ENCODE data around the gene ALDH6A1. TPM values are rescaled to one million over a fixed set of nuclear protein-coding genes. Genes with fewer than 3 reads are reported as not detected.

ALDH6A1 gene
- total and polyA plus RNA-seq, 2 of the 8 experiments (the other 6 are each of a cell fraction or from before 2014, with no cell fraction given): 12.1 to 28.7 TPM

- TF ChIP-seq TAF7 (optimal IDR thresholded peaks at IDR 0.05; ENCODE audit: borderline replicate concordance, low read depth, low read length): peak; percentile 91
- TF ChIP-seq E2F6 (IDR thresholded peaks at IDR 0.05): peak; percentile 67
- no peak for TF ChIP-seq ASH2L (IDR thresholded peaks at IDR 0.05; ENCODE audit: low read length)
- TF ChIP-seq SIN3A (conservative IDR thresholded peaks at IDR 0.05 in 1 of 2, IDR thresholded peaks at IDR 0.05 in 1 of 2; ENCODE audit: low read depth in 1 of 2, low read length in 2 of 2): peak; percentile 79 to 81; a peak in 2 of 4 replicates
- peak; percentile 8; the same call in 1 of the 2 replicates for TF ChIP-seq EGR1 (IDR thresholded peaks at IDR 0.05; ENCODE audit: borderline replicate concordance, low read depth, low read length)
- TF ChIP-seq SP4 (IDR thresholded peaks at IDR 0.05; ENCODE audit: low read length): no peak; the same call in 1 of the 2 replicates
- no peak for TF ChIP-seq JUND (IDR thresholded peaks at IDR 0.05; ENCODE audit: low read length)
- no peak for TF ChIP-seq RAD21 (IDR thresholded peaks at IDR 0.05 in 1 of 2, conservative IDR thresholded peaks at IDR 0.05 in 1 of 2; ENCODE audit: low read depth in 2 of 2, low read length in 2 of 2)
- no peak for TF ChIP-seq RNF2 (IDR thresholded peaks at IDR 0.05; ENCODE audit: borderline replicate concordance, low read depth, low read length, missing control alignments, poor library complexity, severe bottlenecking)
- TF ChIP-seq SUZ12 (IDR thresholded peaks at IDR 0.05; ENCODE audit: low read length): no peak
- TF ChIP-seq CREB1 (IDR thresholded peaks at IDR 0.05): peak; percentile 73
- peak; percentile 37; the same call in 1 of the 2 replicates for TF ChIP-seq SP2 (IDR thresholded peaks at IDR 0.05; ENCODE audit: low read length)
- no peak for TF ChIP-seq SIX5 (IDR thresholded peaks at IDR 0.05; ENCODE audit: low read depth, low read length)
- TF ChIP-seq MAFK (IDR thresholded peaks at IDR 0.05; ENCODE audit: low read depth, low read length): no peak
- no peak for TF ChIP-seq BRCA1 (IDR thresholded peaks at IDR 0.05; ENCODE audit: low read depth, low read length)
- 0 out of 2 replicates have a peak, but pooled peaks have one; percentile 30 for TF ChIP-seq GTF2F1 (IDR thresholded peaks at IDR 0.05; ENCODE audit: borderline replicate concordance, low read depth, low read length)
- TF ChIP-seq BCL11A (IDR thresholded peaks at IDR 0.05; ENCODE audit: low read depth in 2 of 2, low read length in 2 of 2): no peak
- peak; percentile 79 for TF ChIP-seq MAX (IDR thresholded peaks at IDR 0.05)
- TF ChIP-seq CTBP2 (IDR thresholded peaks at IDR 0.05; ENCODE audit: borderline replicate concordance, insufficient read depth, insufficient read length, low read length): no peak
- TF ChIP-seq NRF1 (IDR thresholded peaks at IDR 0.05; ENCODE audit: low read depth, low read length): no peak
- TF ChIP-seq KDM5A (IDR thresholded peaks at IDR 0.05; ENCODE audit: low read length): peak; percentile 93; the same call in 1 of the 2 replicates
- TF ChIP-seq GABPA (IDR thresholded peaks at IDR 0.05; ENCODE audit: borderline replicate concordance, insufficient read depth, low read length): no peak
- peak; percentile 78 for TF ChIP-seq CHD2 (IDR thresholded peaks at IDR 0.05; ENCODE audit: low read length)
Observed at GRCh38 chr14:74084277-74085046, at the start of gene ALDH6A1, which contains the start of gene LIN52 (continued).
